Vagina (tissue), 2 donors: Measurements from ENCODE around the gene BUB1. TPM values are rescaled to one million over a fixed set of nuclear protein-coding genes. Genes with fewer than 3 reads are reported as not detected.

Experiments
- DNase-seq, 2 donors: peaks; one replicate each; pipeline ENCODE4 v3.0.0-alpha.2; 2017; ENCODE audit errors: extremely low spot score in 2 of 2
- H3K27ac ChIP-seq: fragments of 200-600 bp; sonication (generic); one replicate; pipeline ENCODE4 v1.5.1; 2019
- H3K27me3 ChIP-seq: fragments of 200-600 bp; sonication (generic); one replicate; pipeline ENCODE4 v1.5.1; 2019
- H3K36me3 ChIP-seq, 2 donors: fragments of 200-600 bp; sonication (generic); one replicate each; pipeline ENCODE4 v1.5.1; 2017 to 2019
- H3K4me1 ChIP-seq: fragments of 200-600 bp; sonication (generic); one replicate; pipeline ENCODE4 v1.5.1; 2019
- H3K4me3 ChIP-seq, 2 donors: fragments of 200-600 bp; sonication (generic); 1 replicate in 1 of 2; 2 replicates in 1 of 2; pipeline ENCODE4 v1.5.1; 2016 to 2019
- H3K9me3 ChIP-seq: fragments of 200-600 bp; sonication (generic); one replicate; pipeline ENCODE4 v1.5.1; 2019
- POLR2A ChIP-seq, 2 donors: fragments of 450-650 bp; IDR thresholded peaks; one replicate each; pipeline ENCODE4 v1.6.1; 2017; ENCODE audit warnings: antibody characterized with exemption in 2 of 2, mild to moderate bottlenecking in 2 of 2, moderate library complexity in 2 of 2
- POLR2AphosphoS5 ChIP-seq, 2 donors: sonication (generic); formaldehyde crosslinking; IDR thresholded peaks; one replicate each; pipeline ENCODE4 v1.9.0; 2017; ENCODE audit warnings: antibody characterized with exemption in 2 of 2, mild to moderate bottlenecking in 2 of 2, low read depth in 1 of 2; ENCODE audit not compliant: insufficient read depth in 1 of 2
- intact Hi-C: fragments of 100-400 bp; cut with DNase I; formaldehyde crosslinking; loops from one replicate; pipeline ENCODE4 v1.15.1; 2023
- total RNA-seq: library from RNA; depleted of rRNA; stranded (reverse); fragments of >200 nt; gene quantifications from one replicate; pipeline ENCODE4 v1.2.3, GENCODE V29; 2016
- TF ChIP-seq, protein P1 (sequence below), 3 experiments: fragments of 450-650 bp in 2 of 3; fragments of 200-600 bp in 1 of 3; sonication (generic) in 1 of 3; IDR thresholded peaks; one replicate each; pipeline ENCODE4 v1.5.1; 2017 to 2019; ENCODE audit warnings: antibody characterized with exemption in 3 of 3, mild to moderate bottlenecking in 2 of 3, moderate library complexity in 2 of 3

The BUB1 gene
- total RNA-seq, 1 donor from 2014 or later, result 5.4 TPM

DNA sequence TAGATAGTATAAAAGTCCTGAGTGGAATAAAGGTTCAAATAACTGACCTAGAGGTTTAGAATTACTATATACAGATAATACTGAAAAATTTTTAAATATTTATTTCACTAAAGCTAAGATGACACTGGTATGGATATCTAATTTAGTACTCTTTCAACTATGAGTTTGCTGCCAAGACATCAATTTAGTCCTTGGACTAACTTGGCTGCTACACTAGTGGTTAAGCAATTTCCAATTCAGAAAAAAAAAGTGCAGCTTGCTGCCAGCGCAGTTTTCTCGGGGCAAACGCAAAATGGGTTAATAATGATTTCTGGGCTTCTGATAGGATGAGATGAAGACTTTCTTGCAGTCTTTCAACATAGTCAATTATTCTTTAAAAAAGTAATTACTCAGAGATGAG is 10.8 kb downstream of the BUB1 start:
- H3K27me3 ChIP-seq, result no peaks in the 10 kb centered on the region
- TF ChIP-seq POLR2A (IDR thresholded peaks at IDR 0.05), result no peak
- TF ChIP-seq, protein P1, sequence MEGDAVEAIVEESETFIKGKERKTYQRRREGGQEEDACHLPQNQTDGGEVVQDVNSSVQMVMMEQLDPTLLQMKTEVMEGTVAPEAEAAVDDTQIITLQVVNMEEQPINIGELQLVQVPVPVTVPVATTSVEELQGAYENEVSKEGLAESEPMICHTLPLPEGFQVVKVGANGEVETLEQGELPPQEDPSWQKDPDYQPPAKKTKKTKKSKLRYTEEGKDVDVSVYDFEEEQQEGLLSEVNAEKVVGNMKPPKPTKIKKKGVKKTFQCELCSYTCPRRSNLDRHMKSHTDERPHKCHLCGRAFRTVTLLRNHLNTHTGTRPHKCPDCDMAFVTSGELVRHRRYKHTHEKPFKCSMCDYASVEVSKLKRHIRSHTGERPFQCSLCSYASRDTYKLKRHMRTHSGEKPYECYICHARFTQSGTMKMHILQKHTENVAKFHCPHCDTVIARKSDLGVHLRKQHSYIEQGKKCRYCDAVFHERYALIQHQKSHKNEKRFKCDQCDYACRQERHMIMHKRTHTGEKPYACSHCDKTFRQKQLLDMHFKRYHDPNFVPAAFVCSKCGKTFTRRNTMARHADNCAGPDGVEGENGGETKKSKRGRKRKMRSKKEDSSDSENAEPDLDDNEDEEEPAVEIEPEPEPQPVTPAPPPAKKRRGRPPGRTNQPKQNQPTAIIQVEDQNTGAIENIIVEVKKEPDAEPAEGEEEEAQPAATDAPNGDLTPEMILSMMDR (IDR thresholded peaks at IDR 0.05), result no peak
- no peak for TF ChIP-seq POLR2AphosphoS5 (IDR thresholded peaks at IDR 0.05; ENCODE audit: insufficient read depth in 1 of 2, low read depth in 1 of 2)
- no peaks in the 10 kb centered on the region for H3K4me1 ChIP-seq
- H3K9me3 ChIP-seq, result no peaks in the 10 kb centered on the region
- no peak for DNase-seq
- H3K27ac ChIP-seq, result no peak overlapping the region
- intact Hi-C loops, result no loop called here
- H3K4me3 ChIP-seq, result no peak overlapping the region
- no peaks in the 10 kb centered on the region for H3K36me3 ChIP-seq

GRCh38 chr2:110664135-110664534 is 13.7 kb downstream of the BUB1 start:
- no peaks in the 10 kb centered on the region for H3K9me3 ChIP-seq
- intact Hi-C loops, result no loop called here
- H3K4me1 ChIP-seq, result no peaks in the 10 kb centered on the region
- no peaks in the 10 kb centered on the region for H3K27me3 ChIP-seq
- no peak overlapping the region for H3K4me3 ChIP-seq
- TF ChIP-seq POLR2AphosphoS5 (IDR thresholded peaks at IDR 0.05; ENCODE audit: insufficient read depth in 1 of 2, low read depth in 1 of 2), result no peak
- TF ChIP-seq, protein P1 (IDR thresholded peaks at IDR 0.05), result no peak
- TF ChIP-seq POLR2A (IDR thresholded peaks at IDR 0.05), result no peak
- no peak overlapping the region for H3K27ac ChIP-seq
- DNase-seq, result no peak
- H3K36me3 ChIP-seq, result no peaks in the 10 kb centered on the region

DNA sequence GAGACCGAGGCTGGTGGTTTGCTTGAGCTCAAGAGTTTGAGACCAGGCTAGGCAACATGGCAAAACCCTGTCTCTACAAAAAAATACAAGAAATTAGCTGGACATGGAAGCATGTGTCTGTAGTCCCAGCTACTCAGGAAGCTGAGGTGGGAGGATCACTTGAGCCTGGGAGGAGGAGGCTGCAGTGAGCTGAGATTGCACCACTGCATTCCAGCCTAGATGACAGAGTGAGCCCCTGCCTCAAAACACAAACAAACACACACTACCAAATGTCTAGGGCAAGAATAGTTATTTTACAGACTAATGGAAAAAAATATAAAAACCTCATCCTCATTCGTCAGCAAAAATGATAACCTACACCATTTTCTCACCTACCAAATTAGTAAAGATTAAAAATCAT is 15.3 kb downstream of the BUB1 start:
- Histone ChIP-seq H3K4me1 (no peaks in the 10 kb centered on the region), H3K27ac (no peak overlapping the region), H3K4me3 (no peak overlapping the region), H3K27me3 (no peaks in the 10 kb centered on the region), H3K36me3 (no peaks in the 10 kb centered on the region), H3K9me3 (no peaks in the 10 kb centered on the region)
- no peak for TF ChIP-seq POLR2A (IDR thresholded peaks at IDR 0.05)
- TF ChIP-seq, protein P1 (IDR thresholded peaks at IDR 0.05), result no peak
- no peak for TF ChIP-seq POLR2AphosphoS5 (IDR thresholded peaks at IDR 0.05; ENCODE audit: insufficient read depth in 1 of 2, low read depth in 1 of 2)
- intact Hi-C loops, result no loop called here
- no peak for DNase-seq

DNA sequence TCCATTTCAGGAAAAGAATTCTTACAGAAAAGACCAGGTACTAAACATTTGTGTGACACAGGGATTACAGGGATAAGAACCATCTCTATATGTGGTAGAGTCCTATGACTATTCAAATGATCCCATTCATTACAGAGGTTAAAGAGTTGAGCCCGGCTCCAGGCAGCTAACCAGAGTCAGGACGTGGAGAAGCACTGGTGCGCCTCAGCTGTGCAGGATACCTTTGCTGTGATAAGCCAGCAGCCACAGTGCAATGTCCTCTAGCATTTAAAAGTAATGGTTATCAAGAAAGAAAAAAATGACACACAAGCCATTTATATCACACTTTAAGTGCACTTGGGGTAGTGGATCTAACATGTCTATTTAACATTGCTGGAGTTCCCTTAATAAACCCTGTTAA is 17.3 kb downstream of the BUB1 start:
- Histone ChIP-seq H3K4me1 (no peaks in the 10 kb centered on the region), H3K9me3 (no peaks in the 10 kb centered on the region), H3K4me3 (no peak overlapping the region), H3K27ac (no peak overlapping the region), H3K27me3 (no peaks in the 10 kb centered on the region), H3K36me3 (no peaks in the 10 kb centered on the region)
- intact Hi-C loops, result no loop called here
- TF ChIP-seq POLR2A (IDR thresholded peaks at IDR 0.05), result no peak
- no peak for TF ChIP-seq POLR2AphosphoS5 (IDR thresholded peaks at IDR 0.05; ENCODE audit: insufficient read depth in 1 of 2, low read depth in 1 of 2)
- TF ChIP-seq, protein P1 (IDR thresholded peaks at IDR 0.05), result no peak
- no peak for DNase-seq

- Histone ChIP-seq H3K36me3 (no peaks in the 10 kb centered on the region), H3K9me3 (no peaks in the 10 kb centered on the region), H3K4me1 (no peaks in the 10 kb centered on the region), H3K27ac (no peak overlapping the region), H3K27me3 (no peaks in the 10 kb centered on the region), H3K4me3 (no peak overlapping the region)
- no peak for DNase-seq
- intact Hi-C loops, result no loop called here
- TF ChIP-seq POLR2AphosphoS5 (IDR thresholded peaks at IDR 0.05; ENCODE audit: insufficient read depth in 1 of 2, low read depth in 1 of 2) (no peak), POLR2A (IDR thresholded peaks at IDR 0.05) (no peak)
- TF ChIP-seq, protein P1 (IDR thresholded peaks at IDR 0.05), result no peak
Measured at GRCh38 chr2:110659248-110659647, 18.6 kb downstream of the BUB1 start.
